Stimulated activated naive CD4-positive, alpha-beta T cell (primary cell): Measurements from ENCODE around the gene ATG2B.
A peak's percentile ranks its signal among the peaks of the same experiment; 100 is the strongest.

Experiments
- DNase-seq, 6 experiments: peaks; one replicate each; lab custom pipeline; 2025; lab: John Stamatoyannopoulos, UW

ATG2B gene

GRCh38 chr14:96309896-96310330 lies 53.2 kb downstream of the ATG2B start:
- no peak for DNase-seq

- DNase-seq, result no peak
Measured at GRCh38 chr14:96309133-96309895, 53.8 kb downstream of the ATG2B start.

GRCh38 chr14:96307434-96307833 lies 55.7 kb downstream of the ATG2B start:
- DNase-seq, result no peak

GRCh38 chr14:96304956-96305355 lies 58.2 kb downstream of the ATG2B start:
- DNase-seq, result no peak

GRCh38 chr14:96303981-96304380 lies 59.2 kb downstream of the ATG2B start:
- DNase-seq, result no peak

- DNase-seq, result no peak
Measured at GRCh38 chr14:96299441-96299840, 63.7 kb downstream of the ATG2B start.

GRCh38 chr14:96297997-96298515 lies 65.1 kb downstream of the ATG2B start:
- no peak for DNase-seq

GRCh38 chr14:96297000-96297399 lies 66.1 kb downstream of the ATG2B start:
- DNase-seq, result peak in 2 of 6 experiments; percentile 30 to 42

GRCh38 chr14:96294246-96294645 lies 68.9 kb downstream of the ATG2B start:
- no peak for DNase-seq

- DNase-seq, result no peak
Measured at GRCh38 chr14:96287856-96288255, 75.3 kb downstream of the ATG2B start.

GRCh38 chr14:96286251-96286650 lies 76.9 kb downstream of the ATG2B start:
- no peak for DNase-seq

GRCh38 chr14:96285667-96286066 lies 77.5 kb downstream of the ATG2B start:
- no peak for DNase-seq

- no peak for DNase-seq
Measured at GRCh38 chr14:96284430-96284829, 78.7 kb downstream of the ATG2B start.

GRCh38 chr14:96284008-96284407 lies 79.1 kb downstream of the ATG2B start:
- DNase-seq, result no peak

- no peak for DNase-seq
Measured at GRCh38 chr14:96281486-96281885, 81.7 kb downstream of the ATG2B start.

- no peak for DNase-seq
Measured at GRCh38 chr14:96280104-96280503, 83.0 kb downstream of the ATG2B start.

- DNase-seq, result no peak
Measured at GRCh38 chr14:96279564-96279963, 83.6 kb downstream of the ATG2B start.

- DNase-seq, result no peak
Measured at GRCh38 chr14:96277890-96278289, 85.3 kb downstream of the ATG2B start.

GRCh38 chr14:96275177-96276112 lies 87.7 kb downstream of the ATG2B start:
- DNase-seq, result peak; percentile 38 to 78 (median 68)

- DNase-seq, result no peak
Measured at GRCh38 chr14:96274543-96274942, 88.6 kb downstream of the ATG2B start.

GRCh38 chr14:96274122-96274521 lies 89.0 kb downstream of the ATG2B start:
- no peak for DNase-seq

GRCh38 chr14:96273629-96274028 lies 89.5 kb downstream of the ATG2B start:
- DNase-seq, result no peak
